Endothelial cell of umbilical vein (primary cell): ENCODE measurements around the gene NUP62.

Experiments
- CTCF ChIP-seq, 2 donors: IDR thresholded peaks; 1 replicate in 1 of 2; 2 replicates in 1 of 2; pipeline ENCODE4 v1.5.1; 2011; ENCODE audit warnings: low read length in 2 of 2, mild to moderate bottlenecking in 2 of 2, moderate library complexity in 2 of 2, control low read depth in 1 of 2, inconsistent platforms in 1 of 2, low read depth in 1 of 2; ENCODE audit not compliant: insufficient read depth in 1 of 2; ENCODE audit errors: extremely low read depth in 1 of 2
- EZH2 ChIP-seq: IDR thresholded peaks from 2 replicates; pipeline ENCODE4 v1.6.1; 2012; ENCODE audit warnings: borderline replicate concordance, low read depth, mild to moderate bottlenecking, moderate library complexity, low read length, inconsistent platforms; ENCODE audit not compliant: severe bottlenecking
- POLR2A ChIP-seq: IDR thresholded peaks from 2 replicates; pipeline ENCODE4 v1.6.1; 2012; ENCODE audit warnings: low read depth, mild to moderate bottlenecking, control low read depth, low read length
- TF ChIP-seq, protein P1 (sequence below): IDR thresholded peaks from 2 replicates; pipeline ENCODE4 v1.6.1; 2011; ENCODE audit not compliant: insufficient read depth, insufficient read length

DNA sequence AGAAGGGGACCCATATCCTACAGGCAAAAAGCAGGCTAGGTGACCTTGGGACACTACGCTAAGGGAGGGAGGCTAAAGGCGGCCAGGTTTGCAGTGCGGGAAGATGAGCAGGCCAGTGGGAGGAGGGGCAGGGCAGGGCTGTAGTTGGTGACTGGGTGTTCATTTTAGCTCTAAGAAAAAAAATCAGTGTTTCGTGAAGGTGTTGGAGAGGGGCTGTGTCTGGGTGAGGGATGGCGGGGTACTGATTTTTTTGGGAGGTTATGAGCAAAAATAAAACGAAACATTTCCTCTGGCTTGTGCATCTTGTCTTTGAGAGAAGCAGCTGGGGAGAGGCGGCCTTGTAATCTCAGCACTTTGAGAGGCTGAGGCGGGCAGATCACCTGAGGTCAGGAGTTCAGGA is 4.3 kb upstream of the NUP62 start:
- TF ChIP-seq POLR2A (no peak), EZH2 (no peak), CTCF (IDR thresholded peaks at IDR 0.05; ENCODE audit: extremely low read depth in 1 of 2, insufficient read depth in 1 of 2, low read depth in 1 of 2, low read length in 2 of 2) (no peak)
- TF ChIP-seq, protein P1, sequence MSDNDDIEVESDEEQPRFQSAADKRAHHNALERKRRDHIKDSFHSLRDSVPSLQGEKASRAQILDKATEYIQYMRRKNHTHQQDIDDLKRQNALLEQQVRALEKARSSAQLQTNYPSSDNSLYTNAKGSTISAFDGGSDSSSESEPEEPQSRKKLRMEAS: no peak
